HepG2 (cell line): ENCODE data around the gene ASB11. TPM values are rescaled to one million over a fixed set of nuclear protein-coding genes. Genes with fewer than 3 reads are reported as not detected.

ENCODE experiments used
- ATAC-seq: fragments of 200-7000 bp; cut with Tn5 transposase; 3 replicates; pipeline ENCODE4 v1.9.1; 2020; ENCODE audit warnings: mild to moderate bottlenecking, moderate library complexity
- BruUV-seq: library from RNA; stranded (reverse); fragments of 400-500 nt; replicated peaks from 2 replicates; lab custom pipeline; 2021; lab: Mats Ljungman, UMichigan
- CTCF ChIA-PET: fragments of 300-600 bp; formaldehyde crosslinking; extraction: SDS; loops from one replicate; lab custom pipeline; 2021; ENCODE audit warnings: low total read pairs, inconsistent platforms, low intra/inter-chr PET ratio; lab: Yijun Ruan, JAX
- POLR2A ChIA-PET: fragments of 350-600 bp; sonication (Branson Sonifier 250); formaldehyde crosslinking; loops from one replicate; lab custom pipeline; 2020; ENCODE audit warnings: antibody characterized with exemption, inconsistent platforms; lab: Yijun Ruan, JAX
- DNase-seq: peaks from one replicate; pipeline ENCODE4 v3.0.0-alpha.2; 2015; ENCODE audit warnings: low spot score
- FAIRE-seq: peaks from 3 replicates; lab custom pipeline; 2011; peaks lifted over from hg19 to GRCh38; lab: Jason Lieb, UNC
- H2AFZ ChIP-seq: one replicate; pipeline ENCODE4 v1.6.1; 2011; ENCODE audit warnings: low read length, inconsistent platforms
- H3K27ac ChIP-seq: fragments of 300-600 bp; 3 replicates; pipeline ENCODE4 v1.8.0; 2011; ENCODE audit warnings: mixed run types, mild to moderate bottlenecking, mixed read lengths, low read length, inconsistent platforms; ENCODE audit not compliant: insufficient read depth; ENCODE audit errors: extremely low read length
- H3K27me3 ChIP-seq, 2 experiments: fragments of 200-600 bp in 1 of 2; 2 replicates in 1 of 2; 3 replicates in 1 of 2; pipeline versions ENCODE4 v1.6.0 to v1.8.0; 2011; ENCODE audit warnings: low read length in 2 of 2, mild to moderate bottlenecking in 2 of 2, moderate library complexity in 2 of 2, inconsistent platforms in 1 of 2; ENCODE audit not compliant: insufficient read depth in 2 of 2, control insufficient read depth in 1 of 2
- H3K36me3 ChIP-seq, 2 experiments: fragments of 200-600 bp in 1 of 2; replicated peaks in 1 of 2; 2 replicates in 1 of 2; 3 replicates in 1 of 2; pipeline versions ENCODE4 v1.5.1 to v1.8.0; 2011; ENCODE audit warnings: low read length in 2 of 2, inconsistent platforms in 1 of 2; ENCODE audit not compliant: insufficient read depth in 2 of 2, control insufficient read depth in 1 of 2
- H3K4me1 ChIP-seq: 2 replicates; pipeline ENCODE4 v1.5.1; 2012; ENCODE audit warnings: low read length, inconsistent platforms; ENCODE audit not compliant: insufficient read depth
- H3K4me2 ChIP-seq: 2 replicates; pipeline ENCODE4 v1.6.0; 2011; ENCODE audit warnings: low read depth, low read length, inconsistent platforms
- H3K4me3 ChIP-seq, 3 experiments: fragments of 200-600 bp in 1 of 3; sonication (generic), shearing (Covaris generic) in 1 of 3; replicated peaks in 1 of 3; 2 replicates each; pipeline ENCODE4 v1.5.1; 2011 to 2016; ENCODE audit warnings: low read length in 3 of 3, inconsistent platforms in 2 of 3, low read depth in 2 of 3, mild to moderate bottlenecking in 2 of 3, control low read depth in 1 of 3, mixed read lengths in 1 of 3; ENCODE audit not compliant: insufficient read depth in 1 of 3
- H3K79me2 ChIP-seq: one replicate; pipeline ENCODE4 v1.6.1; 2011; ENCODE audit warnings: low read length, inconsistent platforms; ENCODE audit not compliant: insufficient read depth
- H3K9ac ChIP-seq: 2 replicates; pipeline ENCODE4 v1.6.0; 2011; ENCODE audit warnings: mild to moderate bottlenecking, low read depth, low read length, inconsistent platforms; ENCODE audit not compliant: insufficient read depth
- H3K9me3 ChIP-seq: 2 replicates; pipeline ENCODE4 v1.5.1; 2012; ENCODE audit warnings: mild to moderate bottlenecking, low read length
- H4K20me1 ChIP-seq: 2 replicates; pipeline ENCODE4 v1.6.0; 2011; ENCODE audit warnings: inconsistent platforms, mild to moderate bottlenecking, low read length, moderate library complexity; ENCODE audit not compliant: insufficient read depth
- KLF16 ChIP-seq, 2 experiments: sonication (generic) in 1 of 2; formaldehyde crosslinking in 1 of 2; IDR thresholded peaks; 2 replicates each; pipeline versions ENCODE4 v1.6.1 to v1.8.0; 2016 to 2023; ENCODE audit warnings: missing genetic modification reagents in 2 of 2, missing compliant biosample characterization in 1 of 2
- MBNL3 ChIP-seq: fragments of 250-450 bp; sonication (Bioruptor Pico); conservative IDR thresholded peaks from 2 replicates; pipeline ENCODE4 v1.8.0; 2022; ENCODE audit warnings: mild to moderate bottlenecking, inconsistent platforms
- REST ChIP-seq, 2 experiments: IDR thresholded peaks; 2 replicates each; pipeline ENCODE4 v1.6.1; 2011 to 2012; ENCODE audit warnings: low read length in 2 of 2, borderline replicate concordance in 1 of 2, low read depth in 1 of 2, mild to moderate bottlenecking in 1 of 2, moderate library complexity in 1 of 2
- SIN3B ChIP-seq: fragments of 150-350 bp; IDR thresholded peaks from 2 replicates; pipeline ENCODE4 v1.6.1; 2014; ENCODE audit warnings: low read length
- SUZ12 ChIP-seq: fragments of 150-350 bp; IDR thresholded peaks from 2 replicates; pipeline ENCODE4 v1.6.1; 2014; ENCODE audit warnings: low read depth, low read length
- ZKSCAN5 ChIP-seq: sonication (generic); formaldehyde crosslinking; IDR thresholded peaks from 2 replicates; pipeline ENCODE4 v1.5.1; 2020; ENCODE audit warnings: mild to moderate bottlenecking, missing genetic modification reagents
- ZNF234 ChIP-seq: sonication (generic); formaldehyde crosslinking; conservative IDR thresholded peaks from 2 replicates; pipeline ENCODE4 v1.5.1; 2020; ENCODE audit warnings: mild to moderate bottlenecking, missing genetic modification reagents
- ZNF260 ChIP-seq: sonication (generic); formaldehyde crosslinking; IDR thresholded peaks from 2 replicates; pipeline ENCODE4 v1.4.0; 2020; ENCODE audit warnings: missing genetic modification reagents, low read depth, mild to moderate bottlenecking, borderline replicate concordance
- WGBS: methylation state at CpG from one replicate; pipeline ENCODE4 v1.1.6; 2017; ENCODE audit warnings: low lambda C conversion rate; 5-methylcytosine and 5-hydroxymethylcytosine counted together
- in situ Hi-C: cut with HindIII; loops from 2 replicates; pipeline ENCODE4 v1.10.0; 2017; ENCODE audit warnings: low pct_unique_long_range_greater_than_20kb; ENCODE audit not compliant: extremely low pct_ligation_motif_present
- intact Hi-C: fragments of 100-400 bp; cut with micrococcal nuclease; formaldehyde crosslinking; loops from one replicate; pipeline ENCODE4 v1.10.0; 2022; ENCODE audit not compliant: unreplicated experiment
- polyA plus RNA-seq, 8 experiments: library from polyadenylated mRNA; depleted of rRNA in 3 of 8; stranded (reverse) in 7 of 8; unstranded in 1 of 8; fragments of >200 nt; fragmentation: Illumina TruSeq in 4 of 8; extraction: Trizol in 4 of 8; gene quantifications; 2 replicates each; pipeline versions ENCODE4 v1.2.1 to v1.2.3, GENCODE V29; 2011 to 2016; ENCODE audit warnings: low read depth in 4 of 8, missing spikeins in 1 of 8, mixed read lengths in 1 of 8; ENCODE audit not compliant: insufficient read depth in 1 of 8
- total RNA-seq, 5 experiments: library from RNA; depleted of rRNA; stranded (reverse); fragments of >200 nt; fragmentation: Illumina TruSeq; extraction: Trizol; gene quantifications; 2 replicates each; pipeline ENCODE4 v1.2.3, GENCODE V29; 2016; ENCODE audit warnings: low read depth in 1 of 5

ASB11 gene
- total and polyA plus RNA-seq, 2 of the 13 experiments (the other 11 are each of a cell fraction or from before 2014, with no cell fraction given) = not detected

- Histone ChIP-seq H3K9ac (no peak overlapping the region), H3K4me1 (no peaks in the 10 kb centered on the region), H3K9me3 (no peaks in the 10 kb centered on the region), H3K27me3 (no peaks in the 10 kb centered on the region), H3K79me2 (no peaks in the 10 kb centered on the region), H3K4me3 (no peak overlapping the region), H3K4me2 (no peak overlapping the region), H2AFZ (no peak overlapping the region), H3K36me3 (peaks cover 2 to 8% of the 10 kb centered on the region in 2 experiments; a peak in 3 of 5 replicates), H3K27ac (no peak overlapping the region), H4K20me1 (no peaks in the 10 kb centered on the region)
- intact Hi-C loops (no loop called here), in situ Hi-C loops (loop anchor here (25.0 kb wide), 1 partner anchor 359 kb away; no protein-coding TSS in a partner anchor)
- FAIRE-seq (no peak), ATAC-seq (no peak), DNase-seq (no peak)
- TF ChIP-seq ZNF234 = no peak
- no peak for TF ChIP-seq MBNL3
- no peak for TF ChIP-seq ZNF260 (CRISPR knock-in tag)
- CTCF ChIA-PET = no interaction called here
- 100% methylated on average over 2 of the region's 3 CpGs for WGBS
- POLR2A ChIA-PET = no interaction called here
- BruUV-seq = no TSS peak
These were observed 12.7 kb upstream of the ASB11 start for GRCh38 chrX:15328131-15328530.

- in situ Hi-C loops (no loop called here), intact Hi-C loops (no loop called here)
- CTCF ChIA-PET = no interaction called here
- no peak overlapping the region for H3K4me2 ChIP-seq
- no peaks in the 10 kb centered on the region for H3K9me3 ChIP-seq
- DNase-seq (no peak), ATAC-seq (no peak), FAIRE-seq (no peak)
- H4K20me1 ChIP-seq = no peaks in the 10 kb centered on the region
- no peak overlapping the region for H3K4me3 ChIP-seq
- H2AFZ ChIP-seq = no peak overlapping the region
- no peak overlapping the region for H3K9ac ChIP-seq
- POLR2A ChIA-PET = no interaction called here
- TF ChIP-seq SUZ12 (no peak), REST (IDR thresholded peaks at IDR 0.05; ENCODE audit: borderline replicate concordance in 1 of 2, low read depth in 1 of 2, low read length in 2 of 2) (no peak), ZKSCAN5 (CRISPR knock-in tag) (no peak), KLF16 (CRISPR knock-in tag; IDR thresholded peaks at IDR 0.05) (no peak), SIN3B (no peak)
- 93% methylated on average over 5 of the region's 5 CpGs for WGBS
- H3K27ac ChIP-seq = no peak overlapping the region
- no peaks in the 10 kb centered on the region for H3K27me3 ChIP-seq
- H3K79me2 ChIP-seq = no peaks in the 10 kb centered on the region
- no TSS peak for BruUV-seq
- no peaks in the 10 kb centered on the region for H3K4me1 ChIP-seq
- peaks cover 0 to 3% of the 10 kb centered on the region in 2 experiments; a peak in 1 of 5 replicates for H3K36me3 ChIP-seq
These were observed 7.0 kb upstream of the ASB11 start for GRCh38 chrX:15322472-15322871.
